HepG2 (cell line): ENCODE data around the gene SLC22A31. TPM values are rescaled to one million over a fixed set of nuclear protein-coding genes. Genes with fewer than 3 reads are reported as not detected.
A peak's percentile ranks its signal among the peaks of the same experiment; 100 is the strongest.

Experiments
- ARHGAP35 ChIP-seq: sonication (generic); formaldehyde crosslinking; IDR thresholded peaks from 2 replicates; pipeline ENCODE4 v1.9.0; 2022; ENCODE audit warnings: mild to moderate bottlenecking, inconsistent platforms, moderate library complexity, missing genetic modification reagents, borderline replicate concordance
- ATF7 ChIP-seq, 2 experiments: fragments of 450-650 bp in 1 of 2; sonication (generic) in 1 of 2; formaldehyde crosslinking in 1 of 2; IDR thresholded peaks; 2 replicates each; pipeline versions ENCODE4 v1.4.0 to v1.6.1; 2016 to 2020; ENCODE audit warnings: antibody characterized with exemption in 1 of 2, mild to moderate bottlenecking in 1 of 2, missing genetic modification reagents in 1 of 2
- CENPT ChIP-seq: sonication (generic); formaldehyde crosslinking; IDR thresholded peaks from 2 replicates; pipeline ENCODE4 v1.8.0; 2022; ENCODE audit warnings: low read depth, mild to moderate bottlenecking, moderate library complexity, missing genetic modification reagents
- GATA4 ChIP-seq: sonication (generic); IDR thresholded peaks from 2 replicates; pipeline ENCODE4 v1.6.1; 2016; ENCODE audit warnings: antibody characterized with exemption, low read depth, borderline replicate concordance
- HIVEP1 ChIP-seq: sonication (generic); formaldehyde crosslinking; IDR thresholded peaks from 2 replicates; pipeline ENCODE4 v1.4.0; 2020; ENCODE audit warnings: mild to moderate bottlenecking, missing genetic modification reagents
- JUN ChIP-seq: sonication (generic); formaldehyde crosslinking; IDR thresholded peaks from 2 replicates; pipeline ENCODE4 v1.4.0; 2020; ENCODE audit warnings: mild to moderate bottlenecking, missing genetic modification reagents
- MATR3 ChIP-seq: sonication (generic); formaldehyde crosslinking; IDR thresholded peaks from 2 replicates; pipeline ENCODE4 v1.4.0; 2020; ENCODE audit warnings: missing genetic modification reagents
- MBD4 ChIP-seq: IDR thresholded peaks from 2 replicates; pipeline ENCODE4 v1.6.1; 2012; ENCODE audit warnings: low read length, inconsistent platforms, borderline replicate concordance
- SOX5 ChIP-seq: IDR thresholded peaks from 2 replicates; pipeline ENCODE4 v1.6.1; 2016; ENCODE audit warnings: borderline replicate concordance
- TEF ChIP-seq: sonication (generic); formaldehyde crosslinking; IDR thresholded peaks from 2 replicates; pipeline ENCODE4 v1.5.0; 2020; ENCODE audit warnings: missing genetic modification reagents
- THAP9 ChIP-seq: sonication (generic); formaldehyde crosslinking; IDR thresholded peaks from 2 replicates; pipeline ENCODE4; 2020; ENCODE audit warnings: missing genetic modification reagents, mild to moderate bottlenecking, borderline replicate concordance
- ZBTB2 ChIP-seq: sonication (generic); formaldehyde crosslinking; IDR thresholded peaks from 2 replicates; pipeline ENCODE4 v1.8.0; 2022; ENCODE audit warnings: low read depth, missing genetic modification reagents
- ZC3H13 ChIP-seq: sonication (generic); formaldehyde crosslinking; IDR thresholded peaks from 2 replicates; pipeline ENCODE4 v1.8.1; 2023; ENCODE audit warnings: mild to moderate bottlenecking, missing genetic modification reagents, moderate library complexity
- ZNF562 ChIP-seq: sonication (generic); formaldehyde crosslinking; IDR thresholded peaks from 2 replicates; pipeline ENCODE4 v1.8.0; 2022; ENCODE audit warnings: missing genetic modification reagents, borderline replicate concordance
- ZNF770 ChIP-seq: sonication (generic); formaldehyde crosslinking; IDR thresholded peaks from 2 replicates; pipeline ENCODE4 v1.5.0; 2020; ENCODE audit warnings: mild to moderate bottlenecking, missing genetic modification reagents
- ZNF788 ChIP-seq: sonication (generic); formaldehyde crosslinking; IDR thresholded peaks from 2 replicates; pipeline ENCODE4 v1.5.0; 2020; ENCODE audit warnings: mild to moderate bottlenecking, missing genetic modification reagents, borderline replicate concordance
- polyA plus RNA-seq, 8 experiments: library from polyadenylated mRNA; depleted of rRNA in 3 of 8; stranded (reverse) in 7 of 8; unstranded in 1 of 8; fragments of >200 nt; fragmentation: Illumina TruSeq in 4 of 8; extraction: Trizol in 4 of 8; gene quantifications; 2 replicates each; pipeline versions ENCODE4 v1.2.1 to v1.2.3, GENCODE V29; 2011 to 2016; ENCODE audit warnings: low read depth in 4 of 8, missing spikeins in 1 of 8, mixed read lengths in 1 of 8; ENCODE audit not compliant: insufficient read depth in 1 of 8
- total RNA-seq, 5 experiments: library from RNA; depleted of rRNA; stranded (reverse); fragments of >200 nt; fragmentation: Illumina TruSeq; extraction: Trizol; gene quantifications; 2 replicates each; pipeline ENCODE4 v1.2.3, GENCODE V29; 2016; ENCODE audit warnings: low read depth in 1 of 5
- TF ChIP-seq, protein P1 (sequence below), 2 experiments: fragments of 450-650 bp in 1 of 2; sonication (generic) in 1 of 2; formaldehyde crosslinking; IDR thresholded peaks; 2 replicates each; pipeline versions ENCODE4 v1.5.0 to v1.8.0; 2020 to 2022; ENCODE audit warnings: mild to moderate bottlenecking in 1 of 2, missing genetic modification reagents in 1 of 2
- TF ChIP-seq, protein P2 (sequence below): sonication (generic); formaldehyde crosslinking; IDR thresholded peaks from 2 replicates; pipeline ENCODE4 v1.4.0; 2020; ENCODE audit warnings: missing genetic modification reagents

Gene SLC22A31
- total and polyA plus RNA-seq, 2 of the 13 experiments (the other 11 are each of a cell fraction or from before 2014, with no cell fraction given): 67.3 to 83.3 TPM

DNA sequence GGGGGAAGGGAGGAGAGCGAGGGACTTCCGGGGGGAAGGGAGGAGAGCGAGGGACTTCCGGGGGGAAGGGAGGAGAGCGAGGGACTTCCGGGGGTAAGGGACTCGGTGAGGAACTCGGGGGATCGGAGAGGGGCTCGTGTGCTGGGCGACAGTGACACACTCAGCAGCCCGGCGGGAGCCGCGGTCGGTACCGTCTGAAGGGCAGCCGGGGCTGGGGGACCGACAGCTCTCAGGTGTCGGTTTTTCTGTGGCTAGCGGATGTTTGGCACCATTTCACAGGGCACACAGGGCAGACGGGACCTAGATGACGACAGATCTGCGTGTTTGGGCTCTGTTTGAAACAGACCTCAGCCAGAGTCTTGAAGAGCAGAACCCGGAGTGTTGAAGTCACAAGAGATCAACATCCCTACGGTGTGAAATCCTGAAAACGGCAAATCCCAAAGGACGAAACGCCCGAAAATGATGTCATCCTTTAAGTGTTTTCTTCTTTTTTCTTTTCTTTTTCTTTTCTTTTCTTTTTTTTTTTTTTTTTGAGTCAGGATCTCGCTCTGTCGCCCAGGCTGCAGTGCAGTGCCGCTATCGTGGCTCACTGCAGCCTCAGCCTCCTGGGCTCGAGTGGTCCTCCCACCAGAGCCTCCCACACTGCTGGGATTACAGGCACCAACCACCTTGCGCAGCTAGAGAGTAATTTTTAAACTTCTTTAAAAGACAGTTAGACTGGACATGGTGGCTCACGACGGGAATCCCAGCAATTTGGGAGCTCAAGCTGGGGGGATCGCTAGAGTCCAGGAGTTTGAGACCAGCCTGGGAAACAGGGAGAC lies 41.1 kb upstream of the SLC22A31 start (continued):
- TF ChIP-seq GATA4: peak; percentile 68
- no peak for TF ChIP-seq MBD4
- no peak for TF ChIP-seq ARHGAP35 (CRISPR knock-in tag)
- TF ChIP-seq HIVEP1: no peak; the same call in 1 of the 2 replicates
- no peak; the same call in 1 of the 2 replicates for TF ChIP-seq SOX5 (CRISPR knock-in tag)
- TF ChIP-seq ZNF770 (CRISPR knock-in tag): peak; percentile 91
- TF ChIP-seq ZBTB2: peak; percentile 62; the same call in 1 of the 2 replicates
- no peak for TF ChIP-seq ZNF562 (CRISPR knock-in tag)
- TF ChIP-seq TEF (CRISPR knock-in tag): peak; percentile 39; the same call in 1 of the 2 replicates
- peak; percentile 98; the same call in 1 of the 2 replicates for TF ChIP-seq THAP9 (CRISPR knock-in tag)
- no peak; the same call in 1 of the 2 replicates for TF ChIP-seq ZC3H13 (CRISPR knock-in tag)
- TF ChIP-seq JUN (CRISPR knock-in tag): no peak; the same call in 1 of the 2 replicates
- TF ChIP-seq, protein P1, sequence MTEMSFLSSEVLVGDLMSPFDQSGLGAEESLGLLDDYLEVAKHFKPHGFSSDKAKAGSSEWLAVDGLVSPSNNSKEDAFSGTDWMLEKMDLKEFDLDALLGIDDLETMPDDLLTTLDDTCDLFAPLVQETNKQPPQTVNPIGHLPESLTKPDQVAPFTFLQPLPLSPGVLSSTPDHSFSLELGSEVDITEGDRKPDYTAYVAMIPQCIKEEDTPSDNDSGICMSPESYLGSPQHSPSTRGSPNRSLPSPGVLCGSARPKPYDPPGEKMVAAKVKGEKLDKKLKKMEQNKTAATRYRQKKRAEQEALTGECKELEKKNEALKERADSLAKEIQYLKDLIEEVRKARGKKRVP (CRISPR knock-in tag; IDR thresholded peaks at IDR 0.05): no peak; a peak in 1 of 4 replicates
- TF ChIP-seq MATR3 (CRISPR knock-in tag): no peak
- peak; percentile 87; the same call in 1 of the 2 replicates for TF ChIP-seq ZNF788 (CRISPR knock-in tag)
- TF ChIP-seq CENPT (CRISPR knock-in tag): no peak
- TF ChIP-seq, protein P2, sequence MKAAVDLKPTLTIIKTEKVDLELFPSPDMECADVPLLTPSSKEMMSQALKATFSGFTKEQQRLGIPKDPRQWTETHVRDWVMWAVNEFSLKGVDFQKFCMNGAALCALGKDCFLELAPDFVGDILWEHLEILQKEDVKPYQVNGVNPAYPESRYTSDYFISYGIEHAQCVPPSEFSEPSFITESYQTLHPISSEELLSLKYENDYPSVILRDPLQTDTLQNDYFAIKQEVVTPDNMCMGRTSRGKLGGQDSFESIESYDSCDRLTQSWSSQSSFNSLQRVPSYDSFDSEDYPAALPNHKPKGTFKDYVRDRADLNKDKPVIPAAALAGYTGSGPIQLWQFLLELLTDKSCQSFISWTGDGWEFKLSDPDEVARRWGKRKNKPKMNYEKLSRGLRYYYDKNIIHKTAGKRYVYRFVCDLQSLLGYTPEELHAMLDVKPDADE: peak; percentile 81; the same call in 1 of the 2 replicates
- TF ChIP-seq ATF7 (IDR thresholded peaks at IDR 0.05): peak; percentile 98
- no peak; the same call in 1 of the 2 replicates for TF ChIP-seq ATF7 (CRISPR knock-in tag; IDR thresholded peaks at IDR 0.05)
